Middle frontal gyrus (tissue), 1 donor: ENCODE measurements around the gene HERPUD2.
"Not testable (repeated sequence)": the region's sequence is repeated elsewhere in the genome, so short reads cannot be mapped to it uniquely, and the experiment has no call there.

Experiments used
- DNase-seq: peaks from one replicate; pipeline ENCODE4 v3.0.0-alpha.2; 2015; ENCODE audit warnings: low spot score; ENCODE audit errors: extremely low spot score

HERPUD2 gene

DNA sequence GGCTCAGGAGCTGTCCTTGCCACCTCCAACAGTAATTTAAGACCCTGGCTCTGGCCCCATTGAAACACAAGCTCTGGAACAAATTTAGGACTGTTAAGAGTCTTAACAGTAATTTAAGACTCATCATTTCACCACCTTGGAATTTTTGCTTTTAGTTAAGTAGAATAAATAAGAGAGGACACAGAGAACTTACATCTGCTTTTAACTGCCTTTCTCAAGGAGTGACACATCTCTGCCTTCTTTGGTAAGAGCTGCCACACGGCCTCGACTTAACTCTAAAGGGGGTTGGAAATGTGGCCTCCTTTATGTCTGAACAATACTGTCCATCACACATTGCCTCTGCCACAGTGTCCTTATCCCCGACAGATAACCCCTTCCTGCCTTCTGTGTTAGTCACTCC, 77.9 kb downstream of the HERPUD2 start:
- DNase-seq: no peak

DNA sequence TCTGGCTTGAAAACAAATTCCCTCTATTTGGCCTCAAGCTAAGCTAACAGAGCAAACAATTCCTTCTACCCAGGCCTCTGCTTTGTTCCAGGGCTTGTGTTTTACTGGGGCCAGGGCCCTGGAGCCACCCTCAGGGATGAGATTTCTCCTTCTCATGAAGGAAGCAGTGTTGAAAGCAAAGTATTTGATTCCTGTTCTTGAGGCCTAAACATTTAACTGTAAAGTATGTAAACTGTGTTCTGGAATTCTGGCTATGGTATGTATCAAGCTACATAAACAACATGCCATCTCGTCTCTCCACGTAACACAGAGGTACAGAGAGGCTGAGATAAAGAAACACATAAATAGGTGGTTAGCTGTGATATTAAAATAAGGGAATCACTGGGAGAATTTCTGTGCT, 81.8 kb downstream of the HERPUD2 start:
- no peak for DNase-seq

DNA sequence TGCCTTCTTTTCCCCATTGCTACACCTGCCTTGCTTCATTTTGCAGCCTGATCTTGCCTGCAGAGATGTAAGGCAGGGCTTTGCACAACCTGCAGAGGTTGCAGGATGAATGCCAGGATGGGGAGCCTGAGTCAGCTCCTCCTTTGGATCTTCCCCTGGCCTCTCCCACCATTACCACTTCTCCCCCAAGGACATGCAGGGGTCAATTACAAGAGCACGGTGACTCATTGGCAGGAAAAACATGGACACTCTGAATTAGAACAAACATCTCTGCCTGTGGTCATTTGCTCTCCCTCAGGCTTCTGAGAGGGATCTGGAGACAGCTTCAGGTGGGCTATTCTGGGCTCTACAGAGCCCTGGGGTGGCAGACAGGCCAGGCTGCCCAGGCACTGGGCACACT, 89.2 kb downstream of the HERPUD2 start:
- DNase-seq: no peak

DNA sequence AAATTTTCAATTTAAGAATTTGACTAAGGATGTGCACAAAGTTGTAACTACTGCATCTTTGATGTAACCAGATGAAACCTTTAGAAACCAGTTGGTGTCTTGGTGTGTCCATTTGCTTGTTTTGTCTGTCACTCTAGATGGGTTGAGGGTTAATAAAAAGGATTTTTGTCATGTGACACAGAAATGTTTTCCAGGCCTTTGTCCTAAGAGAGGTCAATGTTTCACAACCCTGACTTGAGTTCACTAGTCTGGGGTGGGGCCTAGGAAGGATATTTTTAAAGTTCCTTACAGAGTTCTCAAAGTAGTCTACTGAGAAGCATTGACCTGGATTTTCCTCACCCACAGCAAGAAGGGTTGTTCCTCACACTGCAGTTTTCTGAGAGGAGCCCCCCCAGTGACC, 90.3 kb downstream of the HERPUD2 start:
- no peak for DNase-seq

DNA sequence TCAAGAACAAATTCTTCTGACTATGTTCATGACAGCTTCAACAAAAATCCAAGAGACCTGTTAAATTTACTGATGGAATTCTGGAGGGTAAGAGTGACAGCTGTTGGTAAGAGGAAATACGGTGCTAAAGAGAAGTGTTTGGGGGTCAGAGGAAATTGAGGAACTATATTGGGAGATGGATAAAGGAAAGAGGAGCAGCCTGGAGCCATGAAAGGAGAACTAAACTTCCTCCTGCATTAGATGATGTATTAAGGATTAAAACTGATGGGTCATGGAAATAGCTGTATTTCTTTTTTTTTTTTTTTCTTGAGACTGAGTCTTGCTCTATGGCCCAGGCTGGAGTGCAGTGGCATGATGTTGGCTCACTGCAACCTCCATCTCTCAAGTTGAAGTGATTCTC, 95.3 kb downstream of the HERPUD2 start:
- no peak for DNase-seq

- no peak for DNase-seq
Observed at GRCh38 chr7:35599061-35599460, 95.9 kb downstream of the HERPUD2 start.

GRCh38 chr7:35596061-35596460, 98.9 kb downstream of the HERPUD2 start:
- DNase-seq: no peak

- no peak for DNase-seq
Observed at GRCh38 chr7:35593899-35594298, 101.0 kb downstream of the HERPUD2 start.

DNA sequence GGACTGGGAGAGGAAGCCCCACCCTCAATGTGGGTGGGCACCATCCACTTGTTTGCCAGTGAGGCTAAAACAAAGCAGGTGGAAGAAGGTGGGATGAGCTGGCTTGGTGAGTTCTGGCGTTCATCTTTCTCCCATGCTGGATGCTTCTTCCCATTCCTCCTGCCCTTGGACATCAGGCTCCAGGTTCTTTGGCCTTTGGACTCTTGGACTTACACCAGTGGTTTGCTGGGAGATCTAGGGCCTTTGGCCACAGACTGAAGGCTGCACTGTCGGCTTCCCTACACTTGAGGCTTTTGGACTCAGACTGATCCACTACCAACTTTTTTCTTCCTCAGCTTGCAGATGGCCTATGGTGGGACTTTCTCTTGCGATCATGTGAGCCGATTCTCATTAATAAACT, 106.3 kb downstream of the HERPUD2 start:
- DNase-seq: no peak

GRCh38 chr7:35584990-35585389, 109.9 kb downstream of the HERPUD2 start:
- DNase-seq: no peak

- DNase-seq: not testable (repeated sequence)
Observed at GRCh38 chr7:35584533-35584932, 110.4 kb downstream of the HERPUD2 start.
